HT1080 (cell line): ENCODE measurements around the gene LAMC3. TPM values are rescaled to one million over a fixed set of nuclear protein-coding genes. Genes with fewer than 3 reads are reported as not detected.
"Not testable (repeated sequence)": the region's sequence is repeated elsewhere in the genome, so short reads cannot be mapped to it uniquely, and the experiment has no call there.

Experiments used
- DNase-seq: peaks from one replicate; pipeline ENCODE4 v3.0.0-alpha.2; 2015; ENCODE audit warnings: low read depth
- total RNA-seq: library from RNA; depleted of rRNA; stranded (reverse); fragments of >200 nt; shearing (Covaris generic); gene quantifications from 2 replicates; pipeline ENCODE4 v1.2.3, GENCODE V29; 2014

Gene LAMC3
- total RNA-seq, 1 experiment from 2014 or later = 0.29 TPM

DNA sequence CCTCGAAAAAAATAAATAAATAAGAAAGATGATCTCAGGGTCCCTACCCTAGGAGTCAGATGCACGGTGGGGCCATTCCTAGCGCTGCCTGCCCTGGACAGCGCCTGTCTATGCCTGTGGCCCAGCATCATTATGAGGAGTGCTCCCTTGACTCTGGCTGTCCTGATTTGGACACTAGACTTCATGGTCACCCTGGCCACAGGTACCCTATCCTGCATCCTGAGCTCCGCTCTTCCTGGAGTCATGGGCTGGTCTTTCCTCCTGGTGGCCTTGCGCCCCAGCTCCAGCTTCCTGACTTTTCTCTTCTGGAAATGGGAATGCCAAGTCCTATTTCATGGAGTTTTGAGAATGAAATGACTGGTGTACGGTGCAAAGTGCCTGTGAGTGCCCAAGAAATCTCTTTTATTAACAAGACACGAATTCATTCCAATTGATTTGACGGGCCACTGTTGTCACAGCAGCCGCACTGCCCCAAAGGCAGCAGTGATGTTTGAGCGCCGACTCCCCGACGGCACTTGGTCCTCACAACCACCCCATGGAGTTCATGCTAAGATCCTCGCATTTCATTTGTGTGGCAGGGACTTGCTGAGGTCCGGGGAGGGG, 86.8 kb downstream of the LAMC3 start:
- no peak for DNase-seq

DNA sequence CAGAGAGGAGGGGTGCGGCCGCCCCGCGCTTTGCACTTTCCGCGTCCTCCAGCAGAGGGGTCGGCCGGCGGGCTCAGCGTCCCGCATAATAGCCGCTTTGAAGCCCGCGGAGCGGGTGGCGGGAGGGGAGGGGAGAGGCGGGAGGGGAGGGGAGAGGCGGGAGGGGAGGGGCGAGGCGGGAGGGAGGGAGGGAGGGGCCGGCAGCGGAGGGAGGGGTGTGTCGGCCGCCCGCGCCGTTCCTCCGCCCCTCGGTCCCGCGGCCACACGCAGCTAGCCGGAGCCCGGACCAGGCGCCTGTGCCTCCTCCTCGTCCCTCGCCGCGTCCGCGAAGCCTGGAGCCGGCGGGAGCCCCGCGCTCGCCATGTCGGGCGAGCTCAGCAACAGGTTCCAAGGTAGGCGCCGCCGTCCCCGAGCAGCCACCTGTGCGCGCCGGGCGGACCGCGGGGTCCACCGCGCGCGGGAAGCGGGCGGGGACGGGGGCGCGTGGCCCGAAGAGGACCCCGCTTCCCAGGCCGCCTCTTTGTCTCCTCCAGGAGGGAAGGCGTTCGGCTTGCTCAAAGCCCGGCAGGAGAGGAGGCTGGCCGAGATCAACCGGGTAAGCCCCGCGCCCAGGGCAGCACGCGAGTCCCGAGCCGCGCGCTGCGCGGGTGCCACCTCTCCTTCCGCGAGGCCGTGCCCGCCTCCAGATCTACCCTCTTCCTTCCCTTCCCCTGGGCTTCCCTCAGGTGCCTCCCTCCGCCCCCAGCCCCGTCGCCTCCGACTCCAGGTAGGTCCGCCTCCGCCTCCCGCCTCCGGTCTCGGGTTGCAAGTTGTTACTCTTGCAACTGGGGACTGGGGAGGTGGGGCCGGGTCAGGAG, 87.5 kb downstream of the LAMC3 start, which contains the start of gene AIF1L:
AIF1L (plus strand) TSS at position 263 of the 857 bp plus-strand sequence; CDS start at position 362, 99 bp downstream.
- no peak for DNase-seq

DNA sequence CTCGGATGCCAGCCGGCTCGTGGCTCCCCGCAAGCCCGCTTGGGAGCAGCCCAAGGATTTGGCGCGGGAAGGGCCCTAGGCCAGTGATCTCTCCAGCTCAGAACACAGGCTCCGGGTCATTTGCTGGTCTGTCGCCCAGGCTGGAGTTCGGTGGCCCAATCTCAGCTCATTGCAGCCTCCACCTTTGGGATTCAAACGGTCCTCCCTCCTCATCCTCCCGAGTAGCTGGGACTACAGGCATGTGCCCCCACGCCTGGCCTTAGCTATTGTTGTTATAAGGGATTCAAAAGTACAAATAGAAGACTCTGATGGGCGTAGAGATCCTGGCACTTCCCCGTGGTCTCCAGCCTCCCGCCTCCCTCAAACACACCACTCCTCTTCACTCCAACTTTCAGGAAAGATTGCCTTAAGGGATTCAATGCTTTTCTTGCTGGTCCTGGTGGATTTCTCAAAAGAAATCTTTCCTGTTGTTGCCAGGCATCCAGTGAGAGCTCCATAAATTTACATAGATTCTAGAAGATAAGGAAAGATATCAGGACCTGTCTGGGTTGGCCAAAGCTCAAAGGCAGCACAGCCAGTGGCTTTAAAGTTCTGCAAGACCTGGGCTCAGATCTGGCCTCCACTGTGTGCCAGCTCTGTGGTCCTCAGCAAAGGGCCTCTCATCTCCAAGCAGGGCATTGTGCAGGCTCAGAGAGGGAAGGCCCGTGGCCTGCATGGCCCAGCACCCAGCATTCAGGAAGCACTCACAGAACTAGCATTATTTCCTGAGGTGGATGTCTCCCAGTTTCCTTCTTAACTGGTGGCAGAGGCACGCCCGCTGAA, 88.4 kb downstream of the LAMC3 start:
- DNase-seq = no peak

DNA sequence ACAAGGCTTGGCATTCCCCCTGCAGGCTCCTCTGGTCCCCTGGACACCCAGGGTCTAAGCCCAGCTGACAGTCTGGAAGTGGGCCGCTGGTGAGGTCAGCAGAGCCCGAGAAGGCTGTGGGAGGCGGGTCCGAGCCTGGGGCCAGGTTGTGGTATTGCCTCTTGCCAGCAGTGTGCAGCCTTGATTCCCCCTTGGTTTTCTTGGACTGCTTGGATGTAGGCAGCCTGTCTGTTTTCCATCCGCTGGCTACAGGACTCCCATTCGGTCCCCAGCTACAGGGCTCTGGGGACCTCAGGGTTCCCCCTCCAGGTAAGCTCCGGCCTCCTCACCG, 88.9 kb downstream of the LAMC3 start:
- no peak for DNase-seq

DNA sequence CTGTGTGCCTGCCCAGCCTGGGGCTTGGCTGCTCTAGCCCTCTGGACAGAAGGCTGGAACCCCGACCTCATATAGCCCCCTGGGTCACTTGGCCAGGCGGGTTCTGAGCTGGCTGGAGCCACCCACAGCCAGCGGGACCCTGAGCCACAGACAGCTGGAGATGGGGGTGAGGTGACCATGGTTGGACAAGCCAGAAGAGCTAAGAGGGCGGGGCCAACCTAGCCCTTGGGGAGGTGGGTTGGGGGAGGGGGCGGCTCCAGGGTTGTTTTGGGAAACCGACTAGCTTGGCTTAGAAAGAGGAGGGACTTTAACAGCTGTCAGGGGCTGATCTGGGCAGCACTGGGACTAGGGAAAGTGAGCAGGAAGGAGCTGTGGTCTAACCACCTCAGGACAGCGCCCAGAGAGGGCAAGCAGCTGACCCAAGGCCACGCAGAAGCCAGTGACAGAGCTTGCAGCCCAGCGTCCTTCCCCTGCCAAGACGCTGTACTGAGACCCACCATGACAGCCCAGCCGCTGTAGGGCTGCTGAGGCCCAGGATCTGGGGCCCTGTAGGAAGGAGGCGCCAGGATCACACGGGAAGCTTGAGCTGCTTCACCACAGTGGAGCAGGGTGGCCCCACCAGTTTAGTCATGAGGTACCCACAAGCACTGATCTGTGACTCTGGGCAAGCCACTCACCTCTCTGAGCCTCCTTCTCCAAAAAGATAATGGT, 89.6 kb downstream of the LAMC3 start:
- no peak for DNase-seq

DNA sequence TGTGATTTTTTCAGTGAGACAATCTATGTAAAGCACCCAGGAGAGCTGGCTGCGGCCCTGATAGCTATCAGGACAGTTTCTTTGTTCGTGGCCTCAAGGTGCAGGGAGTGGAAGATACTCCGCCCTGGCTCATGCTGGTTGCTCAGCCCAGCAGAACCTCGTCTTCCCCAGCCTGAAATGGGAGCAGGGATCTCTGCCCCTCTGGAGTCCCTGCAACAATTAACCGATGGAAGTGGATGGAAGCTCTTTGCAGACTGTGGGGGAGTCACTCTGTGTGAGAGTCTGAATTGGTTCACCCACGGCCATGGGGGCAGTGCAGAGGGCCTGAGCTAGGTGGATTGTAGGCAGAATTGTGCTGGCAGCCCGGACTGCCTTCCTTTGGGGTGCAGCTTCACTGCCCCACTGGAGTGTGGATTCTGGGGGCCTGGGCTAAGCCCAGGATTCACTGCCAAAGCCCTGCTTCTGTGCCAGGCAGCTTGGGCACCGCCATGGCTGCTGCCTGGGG, 90.2 kb downstream of the LAMC3 start:
- no peak for DNase-seq

DNA sequence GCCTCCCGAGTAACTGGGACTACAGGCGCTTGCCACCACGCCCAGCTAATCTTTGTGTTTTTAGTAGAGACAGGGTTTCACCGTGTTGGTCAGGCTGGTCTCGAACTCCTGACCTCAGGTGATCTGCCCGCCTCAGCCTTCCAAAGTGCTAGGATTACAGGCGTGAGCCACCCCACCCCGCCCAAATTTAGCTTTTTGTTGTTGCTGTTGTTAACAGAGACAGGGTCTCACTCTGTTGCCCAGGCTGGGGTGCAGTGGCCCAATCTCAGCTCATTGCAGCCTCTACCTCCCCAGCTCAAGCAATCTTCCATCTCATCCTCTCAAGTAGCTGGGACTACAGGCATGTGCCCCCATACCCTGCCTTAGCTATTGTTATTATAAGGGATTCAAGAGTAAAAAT, 90.9 kb downstream of the LAMC3 start:
- not testable (repeated sequence) for DNase-seq

DNA sequence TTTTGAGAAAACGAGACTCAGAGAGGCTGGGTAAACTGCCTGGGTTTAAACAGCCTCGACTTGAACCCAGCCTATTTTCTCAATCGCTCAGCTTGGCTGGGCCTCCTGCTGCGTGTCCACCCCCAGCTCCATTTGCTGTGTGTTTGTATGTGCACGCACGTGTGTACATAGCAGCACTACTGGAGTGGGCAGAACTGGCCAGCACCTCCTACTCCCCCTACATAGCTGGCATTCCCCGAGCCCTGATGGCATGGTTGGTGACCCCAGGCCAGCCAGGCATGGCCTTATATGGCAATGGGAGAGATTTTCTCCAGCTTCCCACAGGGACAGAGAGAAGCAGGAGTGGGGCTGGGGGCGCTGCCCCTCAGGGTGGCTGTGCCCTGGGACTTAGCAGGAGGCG, 91.5 kb downstream of the LAMC3 start:
- no peak for DNase-seq

DNA sequence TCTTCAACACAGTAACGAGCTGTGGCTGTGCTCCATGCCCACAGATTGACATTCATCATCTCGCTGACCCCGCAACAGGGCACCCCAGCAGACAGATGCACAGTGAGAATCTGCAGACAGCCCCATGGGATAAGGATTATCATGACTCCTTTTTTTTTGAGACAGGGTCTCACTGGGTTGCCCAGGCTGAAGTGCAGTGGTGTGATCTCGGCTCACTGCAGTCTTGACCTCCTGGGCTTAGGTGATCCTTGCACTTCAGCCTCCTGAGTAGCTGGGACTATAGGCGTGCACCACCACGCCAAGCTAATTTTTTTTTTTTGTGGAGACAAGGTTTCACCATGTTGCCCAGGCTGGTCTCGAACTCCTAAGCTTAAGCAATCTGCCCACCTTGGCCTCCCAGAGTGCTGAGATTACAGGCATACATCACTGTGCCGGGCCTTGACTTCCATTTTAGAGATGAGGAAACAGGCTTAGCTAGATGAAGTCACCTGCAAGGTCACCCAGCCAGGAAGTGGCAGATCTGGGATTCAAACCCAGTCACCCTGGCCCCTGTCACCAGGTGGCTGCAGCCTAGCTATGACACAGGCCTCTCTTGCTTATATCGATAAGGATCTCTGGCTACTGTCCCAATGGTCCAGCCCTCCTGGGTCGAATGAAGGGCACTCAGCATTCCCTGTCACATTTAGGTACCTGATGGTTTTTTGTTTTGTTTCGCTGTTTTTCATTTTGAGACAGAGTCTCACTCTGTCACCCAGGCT, 92.4 kb downstream of the LAMC3 start:
- DNase-seq = no peak

DNA sequence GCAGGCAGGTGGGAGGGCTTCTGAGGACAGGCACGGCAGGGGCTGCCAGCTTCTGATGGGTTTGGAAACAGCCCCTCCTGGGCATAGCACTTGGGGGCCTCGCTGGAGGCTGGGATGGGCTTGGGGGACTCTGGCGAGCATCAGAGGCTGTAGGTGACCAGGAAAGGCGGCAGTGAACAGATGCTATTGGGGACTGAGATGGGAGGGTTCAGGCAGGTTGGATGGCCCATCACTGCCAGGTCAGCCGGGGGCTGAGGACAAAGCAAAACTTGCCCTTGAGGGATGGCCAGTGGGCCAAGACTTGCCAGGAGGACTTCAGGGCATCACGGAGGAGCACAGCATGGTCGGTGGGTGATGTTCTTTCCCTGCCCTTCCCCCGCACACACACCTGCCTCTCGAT, 94.0 kb downstream of the LAMC3 start:
- DNase-seq = no peak

DNA sequence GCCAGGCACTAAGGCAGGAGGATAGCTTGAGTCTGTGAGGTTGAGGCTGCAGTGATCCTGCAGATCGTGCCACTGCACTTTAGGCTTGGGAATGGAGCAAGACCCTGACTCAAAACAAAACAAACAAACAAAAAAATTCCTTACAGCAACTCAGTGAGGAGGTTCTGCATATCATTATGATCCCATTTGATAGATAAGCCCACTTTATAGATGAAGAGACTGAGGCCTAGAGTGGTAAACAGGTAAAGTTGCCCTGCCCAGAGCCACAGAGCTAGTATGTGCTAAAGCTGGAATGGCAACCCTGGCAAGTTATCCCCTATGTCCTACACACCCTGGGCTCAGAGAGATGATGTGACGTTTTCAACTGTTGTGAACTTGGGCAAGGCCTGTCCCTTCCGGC, 94.6 kb downstream of the LAMC3 start:
- no peak for DNase-seq

DNA sequence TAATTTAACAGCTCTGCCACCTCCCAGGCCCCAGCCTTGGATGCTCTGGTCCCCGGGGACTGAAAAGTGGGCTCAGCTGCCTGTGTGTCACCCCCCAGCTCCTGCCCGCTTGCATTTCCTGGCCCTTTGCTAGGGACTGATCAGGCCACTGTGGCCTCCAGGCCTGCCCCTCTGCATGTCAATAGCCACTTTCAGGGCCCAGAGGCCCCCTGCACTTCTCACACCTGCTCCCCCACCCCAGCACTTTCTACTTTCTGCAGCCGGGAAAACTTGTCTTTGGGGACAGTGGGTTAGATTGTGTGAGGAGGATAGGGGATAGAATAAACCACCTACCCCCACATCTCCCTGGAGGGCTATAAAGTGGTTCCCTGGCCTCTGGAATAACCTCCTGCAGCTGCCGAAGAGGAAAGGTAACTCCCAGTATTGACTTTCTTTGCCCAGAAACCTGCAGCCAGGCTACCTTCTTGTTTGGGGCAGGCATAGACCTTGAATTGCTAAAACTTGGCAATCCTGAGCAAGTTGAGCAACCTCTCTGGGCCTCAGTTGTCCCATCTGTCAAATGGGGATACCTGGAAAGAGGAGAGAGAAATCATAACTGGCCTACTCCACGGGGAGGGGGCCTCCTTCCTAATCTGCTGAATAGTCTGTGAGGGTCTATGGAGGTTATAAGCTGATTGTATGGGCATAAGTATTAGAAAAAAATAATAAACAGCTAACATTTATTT, 95.2 kb downstream of the LAMC3 start:
- DNase-seq = no peak

DNA sequence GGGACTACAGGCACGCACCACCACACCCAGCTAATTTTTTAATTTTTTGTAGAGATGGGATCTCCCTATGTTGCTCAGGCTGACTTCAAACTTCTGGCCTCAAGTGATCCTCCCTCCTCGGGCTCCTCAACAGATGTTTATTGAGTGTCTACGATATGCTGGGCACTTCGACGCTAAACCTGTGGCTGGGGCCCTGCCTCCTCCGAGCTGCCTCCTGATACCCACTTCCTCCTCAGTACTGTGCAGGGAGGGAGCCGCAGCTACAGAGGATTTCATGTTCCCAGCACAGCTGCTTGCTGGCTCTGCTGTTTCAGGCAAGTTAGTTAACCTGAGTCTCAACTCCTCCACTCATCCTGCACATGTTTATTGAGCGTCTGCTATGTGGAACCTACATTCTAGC, 97.0 kb downstream of the LAMC3 start:
- DNase-seq = no peak

DNA sequence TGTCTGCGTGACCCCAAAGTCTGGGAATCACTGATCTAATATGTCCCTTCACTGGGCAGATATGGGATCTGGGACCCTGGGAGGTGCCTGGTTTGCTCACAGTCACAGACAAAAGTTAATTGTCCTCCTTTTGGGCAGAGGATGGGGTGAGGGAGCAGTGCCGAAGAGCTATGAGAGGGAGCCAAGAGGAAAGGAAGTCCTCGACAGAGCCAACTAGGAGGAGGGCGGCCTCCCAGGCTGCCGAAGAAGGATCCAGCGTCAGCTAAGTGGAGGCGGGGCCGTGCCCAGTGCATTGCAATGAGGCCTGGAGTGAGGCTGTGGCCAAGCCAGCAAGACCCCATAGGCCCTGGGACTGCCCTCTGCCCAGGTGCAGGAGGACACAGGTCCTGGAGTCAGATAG, 98.8 kb downstream of the LAMC3 start:
- no peak for DNase-seq

DNA sequence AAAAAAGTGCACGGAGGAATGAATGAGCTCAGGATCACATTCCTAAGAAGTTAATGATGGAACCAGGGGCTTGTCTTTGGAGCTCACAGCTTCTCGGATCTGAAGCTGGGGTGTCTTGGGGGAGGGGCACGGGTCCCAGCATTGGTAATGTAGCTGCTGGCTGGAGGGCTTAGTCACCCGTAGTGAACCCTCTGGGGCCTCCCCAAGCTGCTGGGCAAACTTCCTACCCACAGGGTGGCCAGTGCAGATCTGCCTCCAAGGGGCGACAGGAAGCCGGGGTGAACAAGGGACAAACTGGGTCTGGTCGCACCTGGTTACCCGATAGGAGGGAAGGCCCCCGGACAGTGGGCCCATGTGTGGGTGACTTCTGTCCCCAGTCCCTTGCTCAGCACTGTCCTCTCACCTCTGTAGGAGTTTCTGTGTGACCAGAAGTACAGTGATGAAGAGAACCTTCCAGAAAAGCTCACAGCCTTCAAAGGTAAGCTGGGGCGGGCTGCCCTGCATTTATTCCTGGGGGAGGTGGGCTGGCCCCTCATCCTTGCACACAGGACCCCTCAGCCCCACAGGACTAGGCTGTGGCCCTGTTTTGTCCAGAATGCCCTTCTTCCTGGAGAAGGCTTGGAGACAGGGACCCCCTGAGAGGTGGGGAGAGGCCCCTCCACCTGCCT, 102.3 kb downstream of the LAMC3 start:
- no peak for DNase-seq

DNA sequence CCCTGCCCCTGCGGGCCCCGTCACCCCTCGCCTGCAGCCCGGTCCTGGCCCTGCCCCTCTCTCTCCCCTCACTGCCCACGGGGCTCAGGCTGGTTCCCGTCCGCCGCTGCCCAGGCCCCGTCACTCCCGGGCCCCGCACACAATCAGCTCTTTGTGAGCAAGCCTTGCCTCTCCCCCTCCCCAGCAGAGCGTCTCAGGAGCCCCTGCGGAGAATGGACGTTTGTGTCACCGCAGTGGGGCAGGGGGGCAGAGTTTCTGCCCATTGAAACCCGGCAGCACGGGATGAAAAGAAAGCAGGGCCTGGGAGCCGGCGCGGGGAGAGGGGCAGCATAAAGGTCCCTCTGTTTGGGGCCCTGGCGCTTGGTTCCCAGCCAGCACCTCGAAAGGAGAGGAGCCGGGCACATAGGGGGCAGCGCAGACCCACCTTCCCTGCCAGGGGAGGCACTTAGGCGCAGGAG, 102.9 kb downstream of the LAMC3 start:
- no peak for DNase-seq

DNA sequence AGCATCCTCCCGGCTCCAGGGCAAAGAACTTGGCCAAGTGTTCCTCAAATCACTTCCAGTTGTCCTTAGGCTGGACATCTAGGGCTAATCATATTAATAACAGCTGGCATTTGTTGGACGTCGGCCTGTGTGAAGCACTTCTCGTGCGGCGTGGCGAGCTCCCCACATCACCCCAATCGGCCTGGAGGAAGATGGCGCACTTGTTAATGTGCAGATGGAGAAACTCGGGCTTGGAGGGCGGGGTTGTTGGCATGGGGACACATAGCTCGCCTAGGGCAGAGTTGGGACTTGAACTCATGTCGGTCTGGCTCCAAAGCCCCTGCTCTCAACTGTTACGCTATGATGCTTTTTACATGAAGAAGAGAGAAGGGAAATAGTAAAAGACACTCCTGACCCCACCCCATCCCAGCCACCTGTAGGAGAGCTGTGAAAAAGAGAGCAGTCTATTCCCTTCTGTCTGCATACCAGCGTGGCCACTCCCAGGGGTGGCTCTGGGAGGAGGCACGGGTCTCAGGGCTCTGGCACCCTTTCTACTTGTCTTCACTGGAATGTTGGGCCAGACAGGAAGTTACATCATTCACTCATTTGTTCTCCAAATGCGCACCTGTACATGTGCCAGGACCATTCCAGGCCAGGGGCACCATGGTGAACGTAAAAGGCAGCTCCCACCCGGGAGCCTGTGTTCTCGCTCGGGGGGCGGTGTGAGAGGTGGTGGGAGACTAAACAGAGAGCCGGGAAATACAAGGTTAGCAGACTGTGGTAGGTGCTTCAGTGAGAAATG, 103.6 kb downstream of the LAMC3 start:
- DNase-seq = no peak

DNA sequence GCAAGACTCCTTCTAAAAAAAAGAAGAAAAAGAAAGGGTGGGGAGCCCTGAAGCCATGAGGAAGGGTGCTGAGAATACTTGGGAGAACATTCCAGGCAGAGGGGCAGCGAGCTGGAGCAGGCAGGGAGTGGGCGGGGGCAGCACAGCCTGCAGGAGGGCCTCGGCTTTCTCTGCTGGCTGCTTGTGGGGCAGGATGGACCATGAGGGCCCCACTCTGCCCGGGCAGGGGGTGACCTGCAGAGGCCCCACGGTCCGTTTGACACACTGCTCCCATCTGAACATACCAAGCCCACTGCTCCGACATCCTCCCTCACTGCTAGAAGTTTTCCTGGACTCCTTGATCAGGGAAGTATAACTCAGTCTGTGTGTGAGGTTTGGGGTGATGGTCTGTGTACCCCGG, 104.7 kb downstream of the LAMC3 start:
- no peak for DNase-seq
